PC-3 (cell line): Measurements from ENCODE around the gene FRMPD4. TPM values are rescaled to one million over a fixed set of nuclear protein-coding genes. Genes with fewer than 3 reads are reported as not detected.

Experiments
- ATAC-seq: fragments of 200-7000 bp; cut with Tn5 transposase; 2 replicates; pipeline ENCODE4 v1.9.1; 2020; ENCODE audit warnings: mild to moderate bottlenecking, moderate library complexity
- BruUV-seq: library from RNA; stranded (reverse); fragments of 400-500 nt; replicated peaks from 2 replicates; lab custom pipeline; 2021; lab: Mats Ljungman, UMichigan
- CTCF ChIA-PET: fragments of 300-600 bp; sonication (Branson Sonifier 250); formaldehyde crosslinking; loops from one replicate; lab custom pipeline; 2022; ENCODE audit warnings: antibody characterized with exemption; lab: Charles Lee
- POLR2A ChIA-PET: fragments of 300-600 bp; sonication (Branson Sonifier 250); formaldehyde crosslinking; loops from one replicate; lab custom pipeline; 2022; ENCODE audit warnings: antibody characterized with exemption; ENCODE audit not compliant: unreplicated experiment; lab: Charles Lee
- DNase-seq: peaks from one replicate; pipeline ENCODE4 v3.0.0-alpha.2; 2015
- H2AFZ ChIP-seq: fragments of 300-600 bp; sonication (generic); 2 replicates; pipeline ENCODE4 v1.6.0; 2016; ENCODE audit warnings: antibody characterized with exemption, low read length
- H3F3A ChIP-seq: fragments of 300-600 bp; sonication (generic); one replicate; pipeline ENCODE4 v1.6.0; 2017; ENCODE audit warnings: antibody characterized with exemption, low read length, control low read depth, mild to moderate bottlenecking; ENCODE audit not compliant: unreplicated experiment
- H3K27ac ChIP-seq: fragments of 300-600 bp; sonication (generic); 2 replicates; pipeline ENCODE4 v1.5.1; 2016; ENCODE audit warnings: mild to moderate bottlenecking, low read length
- H3K27me3 ChIP-seq: fragments of 300-600 bp; sonication (generic); 2 replicates; pipeline ENCODE4 v1.6.1; 2016; ENCODE audit warnings: low read length, mixed read lengths
- H3K36me3 ChIP-seq: fragments of 300-600 bp; sonication (generic); 2 replicates; pipeline ENCODE4 v1.6.1; 2016; ENCODE audit warnings: low read depth, mixed run types, low read length, mixed read lengths
- H3K4me1 ChIP-seq: fragments of 300-600 bp; sonication (generic); 2 replicates; pipeline ENCODE4 v1.5.1; 2016; ENCODE audit warnings: low read length; ENCODE audit not compliant: insufficient read depth
- H3K4me2 ChIP-seq: fragments of 300-600 bp; sonication (generic); 2 replicates; pipeline ENCODE4 v1.6.0; 2016; ENCODE audit warnings: low read length
- H3K4me3 ChIP-seq: fragments of 300-600 bp; sonication (generic); 2 replicates; pipeline ENCODE4 v1.5.1; 2016; ENCODE audit warnings: mild to moderate bottlenecking, low read length, mixed read lengths
- H3K79me2 ChIP-seq: fragments of 300-600 bp; sonication (generic); 2 replicates; pipeline ENCODE4 v1.6.1; 2017; ENCODE audit warnings: low read length, mixed read lengths
- H3K9ac ChIP-seq: fragments of 300-600 bp; sonication (generic); 2 replicates; pipeline ENCODE4 v1.6.0; 2016; ENCODE audit warnings: mild to moderate bottlenecking, low read length
- H3K9me2 ChIP-seq: fragments of 300-600 bp; sonication (generic); replicated peaks from 2 replicates; pipeline ENCODE4 v1.6.1; 2016; ENCODE audit warnings: mixed run types, low read length, mixed read lengths
- H3K9me3 ChIP-seq: fragments of 300-600 bp; sonication (generic); 2 replicates; pipeline ENCODE4 v1.6.1; 2016; ENCODE audit warnings: low read length, mixed read lengths
- H4K20me1 ChIP-seq: fragments of 300-600 bp; sonication (generic); 2 replicates; pipeline ENCODE4 v1.6.1; 2016; ENCODE audit warnings: low read length, mixed read lengths
- CTCF ChIP-seq: fragments of 300-600 bp; sonication (generic); conservative IDR thresholded peaks from 2 replicates; pipeline ENCODE4 v1.5.1; 2017; ENCODE audit warnings: antibody characterized with exemption, low read depth, mild to moderate bottlenecking, low read length
- EZH2 ChIP-seq: fragments of 300-600 bp; sonication (generic); IDR thresholded peaks from one replicate; pipeline ENCODE4 v1.6.1; 2017; ENCODE audit warnings: antibody characterized with exemption, mild to moderate bottlenecking, low read length; ENCODE audit not compliant: unreplicated experiment
- EZH2phosphoT487 ChIP-seq: fragments of 300-600 bp; sonication (generic); IDR thresholded peaks from 2 replicates; pipeline ENCODE4 v1.6.1; 2018; ENCODE audit warnings: mild to moderate bottlenecking, antibody characterized with exemption, low read length, borderline replicate concordance
- intact Hi-C: fragments of 100-400 bp; cut with micrococcal nuclease; formaldehyde crosslinking; loops from 2 replicates; pipeline ENCODE4 v1.9.0; 2023
- total RNA-seq: library from RNA; depleted of rRNA; stranded (reverse); fragments of >200 nt; gene quantifications from 2 replicates; pipeline ENCODE4 v1.2.3, GENCODE V29; 2014

The FRMPD4 gene
- total RNA-seq, 1 experiment from 2014 or later: 0.15 TPM

GRCh38 chrX:12673487-12673886 lies 535.2 kb downstream of the FRMPD4 start:
- H3K27ac ChIP-seq: no peak overlapping the region
- ATAC-seq (no peak), DNase-seq (no peak)
- TF ChIP-seq EZH2 (no peak), EZH2phosphoT487 (no peak), CTCF (no peak)
- CTCF ChIA-PET: no interaction called here
- no peak overlapping the region for H3K4me2 ChIP-seq
- no peaks in the 10 kb centered on the region for H3F3A ChIP-seq
- no peaks in the 10 kb centered on the region for H3K9me2 ChIP-seq
- no peaks in the 10 kb centered on the region for H3K27me3 ChIP-seq
- H2AFZ ChIP-seq: no peak overlapping the region
- no peaks in the 10 kb centered on the region for H3K9me3 ChIP-seq
- no peaks in the 10 kb centered on the region for H3K79me2 ChIP-seq
- no peaks in the 10 kb centered on the region for H4K20me1 ChIP-seq
- H3K9ac ChIP-seq: no peak overlapping the region
- no peaks in the 10 kb centered on the region for H3K4me1 ChIP-seq
- intact Hi-C loops: no loop called here
- BruUV-seq: no TSS peak
- POLR2A ChIA-PET: no interaction called here
- H3K4me3 ChIP-seq: no peak overlapping the region
- no peaks in the 10 kb centered on the region for H3K36me3 ChIP-seq

GRCh38 chrX:12679522-12679921 lies 541.2 kb downstream of the FRMPD4 start:
- DNase-seq (no peak), ATAC-seq (no peak)
- no peaks in the 10 kb centered on the region for H3K27me3 ChIP-seq
- ChIA-PET CTCF (no interaction called here), POLR2A (no interaction called here)
- H3K9ac ChIP-seq: no peak overlapping the region
- BruUV-seq: no TSS peak
- H4K20me1 ChIP-seq: no peaks in the 10 kb centered on the region
- H3K4me2 ChIP-seq: no peak overlapping the region
- H3K9me3 ChIP-seq: no peaks in the 10 kb centered on the region
- H3K27ac ChIP-seq: no peak overlapping the region
- H3K79me2 ChIP-seq: no peaks in the 10 kb centered on the region
- H3K36me3 ChIP-seq: no peaks in the 10 kb centered on the region
- H3K9me2 ChIP-seq: no peaks in the 10 kb centered on the region
- TF ChIP-seq CTCF (no peak), EZH2 (no peak), EZH2phosphoT487 (no peak)
- no peak overlapping the region for H2AFZ ChIP-seq
- intact Hi-C loops: no loop called here
- H3K4me1 ChIP-seq: no peaks in the 10 kb centered on the region
- no peaks in the 10 kb centered on the region for H3F3A ChIP-seq
- no peak overlapping the region for H3K4me3 ChIP-seq

- no peaks in the 10 kb centered on the region for H3K27me3 ChIP-seq
- no peaks in the 10 kb centered on the region for H3K4me1 ChIP-seq
- no peaks in the 10 kb centered on the region for H3K9me2 ChIP-seq
- peak overlapping the region; percentile 65 for H2AFZ ChIP-seq
- peak overlapping the region; percentile 66 for H3K4me2 ChIP-seq
- no peak overlapping the region for H3K9ac ChIP-seq
- peak overlapping the region; percentile 54 for H3K4me3 ChIP-seq
- H4K20me1 ChIP-seq: no peaks in the 10 kb centered on the region
- H3K9me3 ChIP-seq: no peaks in the 10 kb centered on the region
- ChIA-PET POLR2A (no interaction called here), CTCF (interaction anchor here (0.5 kb wide), 1 partner anchor 38 kb away, joined by 3 read pairs; no protein-coding TSS in a partner anchor)
- H3K27ac ChIP-seq: no peak overlapping the region
- no peaks in the 10 kb centered on the region for H3F3A ChIP-seq
- H3K79me2 ChIP-seq: no peaks in the 10 kb centered on the region
- no peaks in the 10 kb centered on the region for H3K36me3 ChIP-seq
- TF ChIP-seq CTCF: no peak
- TF ChIP-seq EZH2phosphoT487: no peak
- TF ChIP-seq EZH2: no peak
- intact Hi-C loops: no loop called here
- ATAC-seq (no peak), DNase-seq (no peak)
- BruUV-seq: no TSS peak
These were observed 542.8 kb downstream of the FRMPD4 start for GRCh38 chrX:12681047-12681446.
